ENCODE data around the gene CNIH1.

GRCh38 chr14:54440476-54440872 lies 700 bp downstream of the CNIH1 start:
- TF ChIP-seq POLR2A (IDR thresholded peaks at IDR 0.05) (no peak), CTCF (IDR thresholded peaks at IDR 0.05) (no peak)
